ENCODE results near the gene NACC2. TPM values are rescaled to one million over a fixed set of nuclear protein-coding genes. Genes with fewer than 3 reads are reported as not detected.

Gene NACC2
- total RNA-seq, 6 experiments from 2014 or later, result 10.9 to 25.8 (median 13.8) TPM

DNA sequence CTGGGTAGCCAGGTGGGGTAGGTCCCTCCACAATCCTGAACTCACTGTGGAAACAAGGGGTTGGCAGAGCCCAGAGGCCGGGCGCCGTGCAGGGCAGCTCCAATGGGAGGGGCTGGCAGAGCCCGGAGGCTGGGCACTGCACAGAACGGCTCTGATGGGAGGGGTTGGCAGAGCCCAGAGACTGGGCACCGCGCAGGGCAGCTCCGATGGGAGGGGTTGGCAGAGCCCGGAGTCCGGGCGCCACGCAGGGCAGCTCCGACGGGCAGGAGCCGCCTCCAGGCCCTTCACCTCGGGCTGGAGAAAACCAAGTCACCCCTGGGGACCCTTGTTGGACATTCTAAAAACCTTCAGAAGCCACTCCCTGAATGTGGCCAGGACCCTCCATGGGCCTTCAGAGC, 9.3 kb downstream of the NACC2 start:
- intact Hi-C loops (cut with DNase I), result loop anchor here in 1 of 2 donors (5.0 kb wide), 1 partner anchor 36 kb away; no protein-coding TSS in a partner anchor
- ATAC-seq (peak; percentile 95 to 98 (median 96)), DNase-seq (peak; percentile 87 to 94 (median 92))
- 32% methylated on average over 5 of the region's 16 CpGs for WGBS (ENCODE audit: insufficient coverage, low coverage, low lambda C conversion rate, missing lambda C conversion rate)
- Histone ChIP-seq H3K9me3 (no peaks in the 10 kb centered on the region), H3K36me3 (no peaks in the 10 kb centered on the region), H3K4me3 (no peak overlapping the region), H3K27me3 (no peaks in the 10 kb centered on the region), H3K27ac (peak overlapping the region in 1 of 3 donors; percentile 9), H3K4me1 (peaks cover 0 to 21% (median 6%) of the 10 kb centered on the region in 4 donors)
- no peak for TF ChIP-seq POLR2A (IDR thresholded peaks at IDR 0.05)
- TF ChIP-seq, protein P1, sequence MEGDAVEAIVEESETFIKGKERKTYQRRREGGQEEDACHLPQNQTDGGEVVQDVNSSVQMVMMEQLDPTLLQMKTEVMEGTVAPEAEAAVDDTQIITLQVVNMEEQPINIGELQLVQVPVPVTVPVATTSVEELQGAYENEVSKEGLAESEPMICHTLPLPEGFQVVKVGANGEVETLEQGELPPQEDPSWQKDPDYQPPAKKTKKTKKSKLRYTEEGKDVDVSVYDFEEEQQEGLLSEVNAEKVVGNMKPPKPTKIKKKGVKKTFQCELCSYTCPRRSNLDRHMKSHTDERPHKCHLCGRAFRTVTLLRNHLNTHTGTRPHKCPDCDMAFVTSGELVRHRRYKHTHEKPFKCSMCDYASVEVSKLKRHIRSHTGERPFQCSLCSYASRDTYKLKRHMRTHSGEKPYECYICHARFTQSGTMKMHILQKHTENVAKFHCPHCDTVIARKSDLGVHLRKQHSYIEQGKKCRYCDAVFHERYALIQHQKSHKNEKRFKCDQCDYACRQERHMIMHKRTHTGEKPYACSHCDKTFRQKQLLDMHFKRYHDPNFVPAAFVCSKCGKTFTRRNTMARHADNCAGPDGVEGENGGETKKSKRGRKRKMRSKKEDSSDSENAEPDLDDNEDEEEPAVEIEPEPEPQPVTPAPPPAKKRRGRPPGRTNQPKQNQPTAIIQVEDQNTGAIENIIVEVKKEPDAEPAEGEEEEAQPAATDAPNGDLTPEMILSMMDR (IDR thresholded peaks at IDR 0.05), result no peak

DNA sequence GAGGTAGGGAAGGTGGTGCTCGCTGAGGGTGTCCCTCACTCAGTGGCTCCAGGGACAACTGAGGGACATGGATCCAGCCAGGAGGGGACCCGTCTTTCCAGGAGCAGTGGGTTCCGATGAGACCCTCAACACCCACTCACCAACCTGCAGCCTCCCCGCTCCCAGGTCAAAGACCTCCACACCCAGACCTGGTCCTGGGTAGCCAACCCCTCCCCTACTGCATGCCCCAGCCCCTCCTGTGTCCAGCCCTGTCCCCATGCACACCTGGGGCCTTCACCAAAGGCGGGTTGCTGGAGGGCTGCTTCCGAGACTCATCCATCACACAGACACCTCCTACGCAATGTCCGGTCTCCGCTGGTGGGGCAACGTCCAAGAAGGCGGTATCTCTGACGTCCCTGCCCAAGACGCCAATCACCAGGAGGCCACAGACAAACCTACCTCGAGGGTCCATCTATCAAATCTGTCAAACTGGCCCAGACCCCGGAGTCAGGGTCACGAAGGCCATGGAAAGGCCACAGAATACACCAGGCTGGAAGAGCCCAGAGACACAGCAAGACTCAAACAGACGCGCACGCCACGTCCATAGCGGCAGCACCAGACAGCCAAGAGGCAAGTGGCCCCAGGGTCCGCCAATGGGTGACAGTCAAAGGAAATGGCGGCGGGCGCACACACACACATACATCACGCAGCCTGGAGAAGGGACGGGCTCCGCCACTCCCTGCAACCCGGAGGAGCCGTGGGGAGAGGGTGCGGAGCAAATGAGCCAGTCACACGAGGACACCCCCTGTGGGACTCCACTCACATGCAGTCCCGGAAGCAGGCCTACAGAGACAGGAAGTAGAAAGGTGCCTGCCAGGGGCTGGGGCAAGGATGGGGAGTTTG, 10.8 kb downstream of the NACC2 start:
- WGBS (ENCODE audit: insufficient coverage, low coverage, low lambda C conversion rate, missing lambda C conversion rate), result 84% methylated on average over 14 of the region's 33 CpGs
- no peak for TF ChIP-seq POLR2A (IDR thresholded peaks at IDR 0.05)
- TF ChIP-seq, protein P1 (IDR thresholded peaks at IDR 0.05), result no peak
- no peak overlapping the region for H3K4me3 ChIP-seq
- intact Hi-C loops (cut with DNase I), result no loop called here
- no peak for ATAC-seq
- no peak overlapping the region for H3K27ac ChIP-seq
- H3K27me3 ChIP-seq, result no peaks in the 10 kb centered on the region
- H3K9me3 ChIP-seq, result no peaks in the 10 kb centered on the region
- H3K36me3 ChIP-seq, result no peaks in the 10 kb centered on the region
- peaks cover 0 to 15% (median 5%) of the 10 kb centered on the region in 4 donors for H3K4me1 ChIP-seq
- DNase-seq, result peak in 2 of 3 donors; percentile 45 to 47

DNA sequence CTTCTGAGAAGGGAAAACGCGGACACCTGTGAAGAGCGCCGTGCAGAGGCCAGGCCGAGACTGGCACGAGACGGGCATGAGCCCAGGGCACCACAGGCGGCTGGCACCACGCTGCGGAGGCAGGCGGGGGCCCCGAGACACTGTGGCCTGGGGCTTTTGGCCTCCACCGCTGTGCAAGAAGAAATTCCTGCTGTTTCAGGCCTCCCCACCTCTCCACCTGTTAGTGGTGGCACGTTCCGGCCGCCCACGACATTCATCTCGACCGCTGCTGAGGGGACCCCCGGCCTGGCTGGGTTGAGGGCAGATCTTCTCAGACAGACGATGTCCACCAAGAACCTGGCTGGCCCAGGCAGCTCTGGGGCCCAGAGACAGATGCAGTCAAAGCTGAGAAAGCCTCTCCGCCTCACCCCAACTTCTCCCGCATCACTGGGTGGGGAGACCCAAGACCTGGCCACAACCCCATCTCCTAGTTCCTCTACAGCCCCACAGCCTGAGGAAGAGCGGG, 11.5 kb downstream of the NACC2 start:
- no peak for ATAC-seq
- Histone ChIP-seq H3K4me3 (no peak overlapping the region), H3K9me3 (no peaks in the 10 kb centered on the region), H3K4me1 (peaks cover 0 to 15% (median 5%) of the 10 kb centered on the region in 4 donors), H3K36me3 (no peaks in the 10 kb centered on the region), H3K27me3 (no peaks in the 10 kb centered on the region), H3K27ac (no peak overlapping the region)
- intact Hi-C loops (cut with DNase I), result no loop called here
- 67% methylated on average over 2 of the region's 24 CpGs for WGBS (ENCODE audit: insufficient coverage, low coverage, low lambda C conversion rate, missing lambda C conversion rate)
- DNase-seq, result peak in 1 of 3 donors; percentile 48
- TF ChIP-seq, protein P1 (IDR thresholded peaks at IDR 0.05), result no peak
- TF ChIP-seq POLR2A (IDR thresholded peaks at IDR 0.05), result no peak

DNA sequence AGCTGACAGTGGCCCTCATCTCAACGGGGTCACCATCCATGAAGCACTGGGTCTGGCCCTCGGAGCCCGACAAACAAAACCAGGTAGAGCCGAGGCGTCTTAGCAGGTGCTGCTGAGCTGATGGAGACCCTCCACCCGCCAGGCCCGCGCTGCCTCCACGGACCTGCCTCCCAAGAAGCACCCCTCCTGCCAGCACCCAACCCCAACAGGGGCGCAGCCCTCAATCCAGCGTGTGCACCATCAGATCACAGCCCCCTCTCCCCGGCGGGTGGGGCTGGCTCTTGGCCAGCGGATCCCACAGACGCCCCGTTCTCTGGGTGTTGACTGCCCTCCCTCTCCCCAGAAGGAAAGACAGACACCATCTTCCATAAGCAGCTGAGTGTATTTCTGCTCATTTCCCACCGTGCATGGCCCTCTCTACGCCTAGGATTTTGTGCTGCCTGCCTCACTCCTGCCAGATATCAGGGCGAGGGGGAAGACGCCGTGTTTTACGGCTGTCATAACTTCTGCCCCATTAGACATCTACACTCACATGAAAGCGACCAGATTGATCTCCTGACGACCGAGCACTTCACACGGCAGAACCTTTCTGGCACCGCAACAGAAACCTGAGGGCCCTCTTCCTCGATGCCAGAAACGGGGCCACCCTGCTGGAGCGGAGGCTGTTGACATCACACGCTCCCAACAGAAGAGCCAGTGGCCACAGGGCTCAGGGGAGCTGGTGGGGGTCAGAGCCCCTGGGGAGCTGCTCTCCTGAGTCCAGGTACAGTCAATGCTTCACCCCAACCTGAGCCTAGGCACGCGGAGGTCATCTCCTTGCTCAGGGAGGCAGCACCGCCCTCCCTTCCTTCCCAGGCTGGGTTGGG, 12.4 kb downstream of the NACC2 start:
- DNase-seq (peak in 1 of 3 donors; percentile 41), ATAC-seq (no peak)
- Histone ChIP-seq H3K36me3 (no peaks in the 10 kb centered on the region), H3K27me3 (no peaks in the 10 kb centered on the region), H3K4me3 (no peak overlapping the region), H3K4me1 (peaks cover 0 to 15% (median 5%) of the 10 kb centered on the region in 4 donors), H3K27ac (no peak overlapping the region), H3K9me3 (no peaks in the 10 kb centered on the region)
- no peak for TF ChIP-seq POLR2A (IDR thresholded peaks at IDR 0.05)
- TF ChIP-seq, protein P1 (IDR thresholded peaks at IDR 0.05), result no peak
- WGBS (ENCODE audit: insufficient coverage, low coverage, low lambda C conversion rate, missing lambda C conversion rate), result 88% methylated on average over 9 of the region's 34 CpGs
- intact Hi-C loops (cut with DNase I), result no loop called here

Measured in right lobe of liver (tissue), 6 donors.